DMS153 treated with DMSO at 0.1 percent for 48 hours (cell line): ENCODE results near the gene OTC.

ENCODE experiments used
- DNase-seq: peaks from one replicate; lab custom pipeline; 2025; ENCODE audit not compliant: unreplicated experiment; lab: John Stamatoyannopoulos, UW

OTC gene

DNA sequence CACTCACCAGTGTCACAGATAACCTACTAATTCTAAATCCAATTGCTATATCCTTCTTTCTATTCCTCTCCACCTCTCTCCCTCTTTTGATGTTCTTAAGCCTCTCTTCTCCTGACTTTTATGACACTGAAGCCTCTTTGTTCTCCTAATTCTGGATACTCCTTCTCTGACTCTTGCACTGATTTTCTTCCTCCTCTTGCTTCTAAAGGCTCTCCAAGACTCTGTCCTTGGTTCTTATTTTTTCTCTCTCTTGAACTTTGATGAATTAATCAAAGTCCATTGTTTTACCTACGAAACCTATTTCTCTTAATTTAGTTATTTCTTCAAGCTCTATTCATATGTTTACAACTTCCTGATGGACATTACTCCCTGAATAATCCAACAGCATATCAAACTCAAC, 113.3 kb downstream of the OTC start:
- no peak for DNase-seq

DNA sequence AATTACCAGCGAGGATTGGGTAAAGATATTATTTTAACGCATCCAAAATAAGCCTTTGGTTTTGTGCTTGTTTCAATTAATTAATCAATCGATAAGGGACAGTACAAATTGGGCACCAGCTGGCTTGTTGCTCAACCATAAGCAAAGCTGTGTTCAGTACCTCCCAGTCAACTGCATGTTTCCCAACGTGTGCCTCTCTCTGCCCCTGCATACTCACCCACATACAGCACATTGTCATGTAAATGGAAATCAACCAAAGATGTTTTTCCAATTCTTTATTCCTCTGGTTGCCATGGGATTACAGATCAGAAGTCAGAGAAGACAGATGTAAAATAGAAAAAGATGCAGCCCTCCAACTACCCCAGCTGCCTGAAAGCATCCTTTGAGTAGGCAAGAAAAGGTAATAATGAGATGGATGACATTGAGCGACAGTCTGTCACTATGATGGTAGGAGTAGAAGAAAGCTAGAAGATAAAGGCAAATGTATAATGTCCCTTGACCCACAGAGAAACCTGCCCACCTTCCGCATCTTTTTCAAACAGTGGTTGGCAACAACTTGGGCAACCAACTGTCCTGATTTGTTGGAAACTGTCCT, 116.3 kb downstream of the OTC start:
- DNase-seq: no peak
